Neural cell (in vitro differentiated cells): Measurements from ENCODE around the gene ASAH2B. TPM values are rescaled to one million over a fixed set of nuclear protein-coding genes. Genes with fewer than 3 reads are reported as not detected.
A peak's percentile ranks its signal among the peaks of the same experiment; 100 is the strongest.
"Not testable (repeated sequence)": the region's sequence is repeated elsewhere in the genome, so short reads cannot be mapped to it uniquely, and the experiment has no call there.

Experiments
- H2AFZ ChIP-seq: fragments of 200-600, 300-800 bp; sonication (generic), shearing (Covaris generic); 2 replicates; pipeline ENCODE4 v1.6.0; 2014; ENCODE audit warnings: low read depth, mild to moderate bottlenecking, antibody characterized with exemption, low read length, moderate library complexity
- H3F3A ChIP-seq: fragments of 200-600 bp; shearing (Covaris generic); 2 replicates; pipeline ENCODE4 v1.6.1; 2016; ENCODE audit warnings: mild to moderate bottlenecking, moderate library complexity, mixed read lengths, antibody characterized with exemption, low read length; ENCODE audit not compliant: insufficient read depth, poor library complexity, severe bottlenecking
- H3K27ac ChIP-seq: fragments of 200-600, 300-800 bp; sonication (generic), shearing (Covaris generic); 2 replicates; pipeline ENCODE4 v1.5.1; 2014; ENCODE audit warnings: mild to moderate bottlenecking, low read length, moderate library complexity
- H3K27me3 ChIP-seq: fragments of 300-800, 200-600 bp; sonication (generic), shearing (Covaris generic); 2 replicates; pipeline ENCODE4 v1.6.0; 2014; ENCODE audit warnings: mild to moderate bottlenecking, low read depth, low read length, moderate library complexity; ENCODE audit not compliant: insufficient read depth
- H3K36me3 ChIP-seq: fragments of 300-800, 200-600 bp; sonication (generic), shearing (Covaris generic); 2 replicates; pipeline ENCODE4 v1.5.1; 2014; ENCODE audit warnings: mild to moderate bottlenecking, antibody characterized with exemption, low read length, moderate library complexity; ENCODE audit not compliant: insufficient read depth
- H3K4me2 ChIP-seq: fragments of 300-800, 200-600 bp; sonication (generic), shearing (Covaris generic); 2 replicates; pipeline ENCODE4 v1.6.0; 2014; ENCODE audit warnings: mild to moderate bottlenecking, low read length
- H3K4me3 ChIP-seq: fragments of 300-800, 200-600 bp; sonication (generic), shearing (Covaris generic); 2 replicates; pipeline ENCODE4 v1.5.1; 2014; ENCODE audit warnings: mild to moderate bottlenecking, low read length, moderate library complexity
- H3K79me2 ChIP-seq: fragments of 200-600 bp; shearing (Covaris generic); replicated peaks from 2 replicates; pipeline ENCODE4 v1.6.0; 2014; ENCODE audit warnings: mild to moderate bottlenecking, low read length, moderate library complexity; ENCODE audit not compliant: insufficient read depth
- H3K9ac ChIP-seq: fragments of 300-800, 200-600 bp; sonication (generic), shearing (Covaris generic); 2 replicates; pipeline ENCODE4 v1.6.1; 2016; ENCODE audit warnings: mild to moderate bottlenecking, low read length, mixed read lengths
- H3K9me2 ChIP-seq: fragments of 200-600 bp; shearing (Covaris generic); 2 replicates; pipeline ENCODE4 v1.6.1; 2016; ENCODE audit warnings: mild to moderate bottlenecking, low read length, mixed read lengths; ENCODE audit not compliant: insufficient read depth
- H3K9me3 ChIP-seq: fragments of 200-600, 300-800 bp; sonication (generic), shearing (Covaris generic); 2 replicates; pipeline ENCODE4 v1.6.1; 2016; ENCODE audit warnings: mild to moderate bottlenecking, mixed run types, low read length, moderate library complexity, mixed read lengths
- H4K20me1 ChIP-seq: fragments of 200-600 bp; shearing (Covaris generic); 2 replicates; pipeline ENCODE4 v1.6.1; 2016; ENCODE audit warnings: mild to moderate bottlenecking, mixed run types; ENCODE audit not compliant: insufficient read depth
- polyA plus RNA-seq: library from polyadenylated mRNA; depleted of rRNA; stranded (reverse); fragments of >200 nt; gene quantifications from 2 replicates; pipeline ENCODE4 v1.2.3, GENCODE V29; 2014
- TF ChIP-seq, protein P1 (sequence below): IDR thresholded peaks from 2 replicates; pipeline ENCODE4 v1.6.1; 2012; ENCODE audit warnings: borderline replicate concordance
- TF ChIP-seq, protein P2 (sequence below): fragments of 450-650 bp; IDR thresholded peaks from 2 replicates; pipeline ENCODE4 v1.5.1; 2014; ENCODE audit warnings: antibody characterized with exemption, mild to moderate bottlenecking, moderate library complexity; ENCODE audit not compliant: poor library complexity, severe bottlenecking

ASAH2B gene
- polyA plus RNA-seq, 1 donor from 2014 or later, result 14.9 TPM

DNA sequence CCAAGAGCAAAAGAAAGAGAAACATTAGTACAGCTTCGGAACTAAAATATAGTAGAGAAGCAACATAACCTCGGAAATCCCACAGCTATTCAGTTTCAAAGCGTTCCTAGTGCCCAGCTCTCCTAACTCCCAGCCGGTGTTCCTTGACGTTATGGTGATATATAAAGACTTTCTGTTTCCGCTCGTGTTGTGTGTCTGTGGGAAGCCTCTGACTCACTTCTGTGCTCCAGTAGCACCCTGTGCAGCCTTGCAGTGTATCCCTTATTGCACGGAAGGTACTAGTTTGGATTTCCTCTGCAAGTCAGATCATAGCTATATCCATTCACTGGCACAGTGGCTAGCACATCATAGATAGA is 535 bp downstream of the ASAH2B start (continued):
- TF ChIP-seq, protein P1, sequence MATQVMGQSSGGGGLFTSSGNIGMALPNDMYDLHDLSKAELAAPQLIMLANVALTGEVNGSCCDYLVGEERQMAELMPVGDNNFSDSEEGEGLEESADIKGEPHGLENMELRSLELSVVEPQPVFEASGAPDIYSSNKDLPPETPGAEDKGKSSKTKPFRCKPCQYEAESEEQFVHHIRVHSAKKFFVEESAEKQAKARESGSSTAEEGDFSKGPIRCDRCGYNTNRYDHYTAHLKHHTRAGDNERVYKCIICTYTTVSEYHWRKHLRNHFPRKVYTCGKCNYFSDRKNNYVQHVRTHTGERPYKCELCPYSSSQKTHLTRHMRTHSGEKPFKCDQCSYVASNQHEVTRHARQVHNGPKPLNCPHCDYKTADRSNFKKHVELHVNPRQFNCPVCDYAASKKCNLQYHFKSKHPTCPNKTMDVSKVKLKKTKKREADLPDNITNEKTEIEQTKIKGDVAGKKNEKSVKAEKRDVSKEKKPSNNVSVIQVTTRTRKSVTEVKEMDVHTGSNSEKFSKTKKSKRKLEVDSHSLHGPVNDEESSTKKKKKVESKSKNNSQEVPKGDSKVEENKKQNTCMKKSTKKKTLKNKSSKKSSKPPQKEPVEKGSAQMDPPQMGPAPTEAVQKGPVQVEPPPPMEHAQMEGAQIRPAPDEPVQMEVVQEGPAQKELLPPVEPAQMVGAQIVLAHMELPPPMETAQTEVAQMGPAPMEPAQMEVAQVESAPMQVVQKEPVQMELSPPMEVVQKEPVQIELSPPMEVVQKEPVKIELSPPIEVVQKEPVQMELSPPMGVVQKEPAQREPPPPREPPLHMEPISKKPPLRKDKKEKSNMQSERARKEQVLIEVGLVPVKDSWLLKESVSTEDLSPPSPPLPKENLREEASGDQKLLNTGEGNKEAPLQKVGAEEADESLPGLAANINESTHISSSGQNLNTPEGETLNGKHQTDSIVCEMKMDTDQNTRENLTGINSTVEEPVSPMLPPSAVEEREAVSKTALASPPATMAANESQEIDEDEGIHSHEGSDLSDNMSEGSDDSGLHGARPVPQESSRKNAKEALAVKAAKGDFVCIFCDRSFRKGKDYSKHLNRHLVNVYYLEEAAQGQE, result no peak

DNA sequence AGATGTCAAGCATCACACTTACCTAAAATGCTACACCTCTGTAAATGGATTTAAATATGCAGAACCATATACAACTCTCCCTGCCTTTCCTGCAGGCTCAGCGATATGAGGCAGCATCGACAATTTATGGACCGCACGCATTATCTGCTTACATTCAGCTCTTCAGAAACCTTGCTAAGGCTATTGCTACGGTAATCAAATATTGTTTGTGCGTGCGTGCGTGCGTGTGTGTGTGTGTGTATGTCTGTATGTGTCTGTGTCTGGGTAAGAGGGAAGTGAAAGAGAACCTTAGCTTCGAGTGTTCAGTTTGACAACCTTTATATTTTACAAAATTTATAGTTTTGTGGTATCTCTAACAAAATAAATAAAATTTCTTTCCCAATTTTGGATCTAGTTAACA is 3.1 kb downstream of the ASAH2B start:
- H3K79me2 ChIP-seq, H4K20me1 ChIP-seq, H3K9ac ChIP-seq, H2AFZ ChIP-seq, H3K36me3 ChIP-seq, H3K27me3 ChIP-seq, H3K9me3 ChIP-seq, H3K4me2 ChIP-seq, H3K4me3 ChIP-seq, H3K9me2 ChIP-seq, H3K27ac ChIP-seq, H3F3A ChIP-seq: not testable (repeated sequence)

DNA sequence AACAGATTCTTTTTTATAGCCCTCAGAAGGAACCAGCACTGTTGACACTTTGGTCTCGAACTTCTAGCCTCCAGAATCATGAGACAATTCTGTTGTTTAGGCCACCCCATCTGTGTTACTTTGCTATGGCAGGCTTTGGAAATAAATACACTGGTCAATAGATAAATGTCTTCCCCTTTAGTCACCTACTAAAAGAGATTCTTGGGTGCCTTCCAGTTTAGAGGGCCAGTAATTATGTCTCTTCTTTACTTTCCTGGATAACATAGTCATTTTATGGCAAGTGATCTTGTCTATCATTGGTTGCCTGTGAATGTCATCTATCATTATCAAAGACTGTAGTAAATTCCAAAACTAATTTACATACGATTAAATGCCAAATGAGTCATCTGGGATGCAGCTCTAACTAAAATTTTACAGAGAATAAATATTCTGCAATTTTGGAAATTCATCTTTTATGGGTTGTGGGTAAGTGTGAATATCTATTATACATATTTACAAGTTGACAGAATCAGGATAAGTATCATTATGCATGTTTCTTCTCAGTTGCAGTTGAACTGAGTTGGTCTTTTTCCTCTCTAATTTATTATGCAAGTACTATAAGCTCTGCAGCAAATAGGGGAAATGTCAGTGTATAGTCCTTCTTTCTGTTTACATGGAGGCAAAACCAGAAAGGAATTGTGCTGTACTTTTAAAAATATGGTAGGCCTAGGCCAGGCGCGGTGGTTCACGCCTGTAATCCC is 27.2 kb downstream of the ASAH2B start:
- H3K4me3 ChIP-seq, H4K20me1 ChIP-seq, H3K9ac ChIP-seq, H3K79me2 ChIP-seq, H3K36me3 ChIP-seq, H3K4me2 ChIP-seq, H3K27ac ChIP-seq, H3F3A ChIP-seq, H3K9me2 ChIP-seq, H3K27me3 ChIP-seq, H2AFZ ChIP-seq, H3K9me3 ChIP-seq: not testable (repeated sequence)

DNA sequence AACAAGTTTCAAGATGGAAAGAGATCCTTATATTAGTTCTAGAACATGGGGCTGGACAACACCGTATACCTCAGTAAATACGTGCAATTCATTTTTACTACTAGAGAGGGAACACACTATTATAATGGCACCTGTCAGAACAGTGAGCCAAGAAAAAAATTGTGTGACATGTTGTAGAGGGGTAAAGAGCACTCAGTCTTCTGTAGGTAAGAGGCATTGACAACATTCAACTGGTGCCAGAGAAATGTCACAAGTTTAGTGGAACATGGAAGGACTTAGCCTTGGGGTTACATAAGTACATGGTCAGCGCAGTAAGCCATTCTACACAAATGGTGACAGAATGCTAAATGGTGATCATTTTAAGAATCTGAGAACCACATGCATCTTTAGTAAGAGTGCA is 32.3 kb downstream of the ASAH2B start:
- H3K27ac ChIP-seq, H3K9ac ChIP-seq, H3K4me3 ChIP-seq, H2AFZ ChIP-seq, H3K36me3 ChIP-seq, H3K4me2 ChIP-seq, H4K20me1 ChIP-seq, H3K27me3 ChIP-seq, H3K79me2 ChIP-seq, H3K9me2 ChIP-seq, H3K9me3 ChIP-seq, H3F3A ChIP-seq: not testable (repeated sequence)

DNA sequence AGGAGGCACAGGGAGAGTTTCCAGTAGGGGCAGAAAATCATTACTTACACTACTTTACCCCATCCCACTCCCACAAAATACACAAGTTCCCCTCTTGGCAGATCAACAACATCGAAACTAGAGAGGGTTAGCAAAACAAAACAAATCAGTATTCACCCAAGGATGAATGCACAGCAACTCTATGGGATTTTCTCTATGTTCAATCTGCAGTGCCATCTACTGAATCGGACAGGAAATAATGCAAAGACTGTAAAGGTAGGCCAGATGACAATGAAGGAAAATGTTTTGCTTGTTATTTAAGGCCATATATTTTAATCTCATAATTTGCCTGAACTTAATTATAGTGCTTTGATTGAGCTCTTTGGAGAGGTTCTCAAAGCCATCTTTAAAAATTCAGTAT is 35.1 kb downstream of the ASAH2B start:
- not testable (repeated sequence) for H3K9ac ChIP-seq, H3K4me2 ChIP-seq, H3K36me3 ChIP-seq, H3K4me3 ChIP-seq, H3F3A ChIP-seq, H4K20me1 ChIP-seq, H3K79me2 ChIP-seq, H3K9me2 ChIP-seq, H3K9me3 ChIP-seq, H3K27ac ChIP-seq, H2AFZ ChIP-seq, H3K27me3 ChIP-seq
- TF ChIP-seq, protein P2, sequence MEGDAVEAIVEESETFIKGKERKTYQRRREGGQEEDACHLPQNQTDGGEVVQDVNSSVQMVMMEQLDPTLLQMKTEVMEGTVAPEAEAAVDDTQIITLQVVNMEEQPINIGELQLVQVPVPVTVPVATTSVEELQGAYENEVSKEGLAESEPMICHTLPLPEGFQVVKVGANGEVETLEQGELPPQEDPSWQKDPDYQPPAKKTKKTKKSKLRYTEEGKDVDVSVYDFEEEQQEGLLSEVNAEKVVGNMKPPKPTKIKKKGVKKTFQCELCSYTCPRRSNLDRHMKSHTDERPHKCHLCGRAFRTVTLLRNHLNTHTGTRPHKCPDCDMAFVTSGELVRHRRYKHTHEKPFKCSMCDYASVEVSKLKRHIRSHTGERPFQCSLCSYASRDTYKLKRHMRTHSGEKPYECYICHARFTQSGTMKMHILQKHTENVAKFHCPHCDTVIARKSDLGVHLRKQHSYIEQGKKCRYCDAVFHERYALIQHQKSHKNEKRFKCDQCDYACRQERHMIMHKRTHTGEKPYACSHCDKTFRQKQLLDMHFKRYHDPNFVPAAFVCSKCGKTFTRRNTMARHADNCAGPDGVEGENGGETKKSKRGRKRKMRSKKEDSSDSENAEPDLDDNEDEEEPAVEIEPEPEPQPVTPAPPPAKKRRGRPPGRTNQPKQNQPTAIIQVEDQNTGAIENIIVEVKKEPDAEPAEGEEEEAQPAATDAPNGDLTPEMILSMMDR, result peak; percentile 40

DNA sequence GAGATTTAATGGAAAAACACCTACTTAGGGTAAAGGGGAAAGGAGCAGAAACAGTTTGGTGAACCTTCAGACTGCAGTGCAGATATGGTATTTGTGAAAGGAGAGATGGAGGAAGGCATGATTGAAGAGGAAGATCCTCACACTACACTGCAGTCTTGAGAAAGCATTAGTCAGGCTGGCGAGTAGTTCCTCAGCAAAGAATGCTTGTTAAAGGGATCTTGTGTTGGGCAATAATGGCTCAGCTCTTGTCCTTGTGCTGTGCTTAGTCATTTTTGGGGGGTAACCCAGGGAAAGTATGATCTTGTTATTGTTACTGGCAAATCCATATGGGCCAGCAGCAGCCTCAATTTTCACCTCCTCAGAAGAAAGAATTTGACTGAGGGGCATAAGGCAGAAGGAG is 40.3 kb downstream of the ASAH2B start:
- H2AFZ ChIP-seq, H3K27ac ChIP-seq, H3K9ac ChIP-seq, H4K20me1 ChIP-seq, H3K9me2 ChIP-seq, H3K4me3 ChIP-seq, H3K27me3 ChIP-seq, H3K9me3 ChIP-seq, H3F3A ChIP-seq, H3K4me2 ChIP-seq, H3K36me3 ChIP-seq, H3K79me2 ChIP-seq: not testable (repeated sequence)

DNA sequence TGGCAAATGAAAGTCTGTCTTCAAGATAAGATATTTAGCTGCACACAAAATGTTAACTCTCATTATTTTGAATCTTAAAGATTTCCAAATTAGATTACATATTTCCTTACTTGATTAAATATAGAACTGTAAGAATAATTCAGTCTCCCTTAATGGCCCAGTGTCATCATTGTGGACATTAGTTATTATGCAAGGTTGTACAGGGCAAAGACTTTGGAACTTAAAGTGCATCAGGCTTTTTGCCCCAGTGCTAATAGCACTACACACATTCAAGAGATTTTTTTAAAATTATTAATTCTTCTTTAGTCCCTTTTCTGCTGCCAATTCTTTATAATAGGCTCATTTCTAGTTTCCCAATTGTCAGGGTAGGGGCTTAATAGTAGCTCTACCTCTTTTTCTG is 42.3 kb downstream of the ASAH2B start:
- not testable (repeated sequence) for H3K79me2 ChIP-seq, H3K27ac ChIP-seq, H3K9me2 ChIP-seq, H3K27me3 ChIP-seq, H3K4me3 ChIP-seq, H3K9ac ChIP-seq, H4K20me1 ChIP-seq, H3F3A ChIP-seq, H3K9me3 ChIP-seq, H2AFZ ChIP-seq, H3K4me2 ChIP-seq, H3K36me3 ChIP-seq
